Right atrium auricular region (tissue), 2 donors: Measurements from ENCODE around the gene ANKRD52. TPM values are rescaled to one million over a fixed set of nuclear protein-coding genes. Genes with fewer than 3 reads are reported as not detected.
A peak's percentile ranks its signal among the peaks of the same experiment; 100 is the strongest.

Source experiments
- DNase-seq: peaks from one replicate; pipeline ENCODE4 v3.0.0-alpha.2; 2019; ENCODE audit warnings: low spot score
- H3K27ac ChIP-seq, 2 donors: fragments of 200-600 bp; sonication (generic); 1 replicate in 1 of 2; 2 replicates in 1 of 2; pipeline ENCODE4 v1.5.1; 2016 to 2019
- H3K27me3 ChIP-seq, 2 donors: fragments of 200-600 bp; sonication (generic); one replicate each; pipeline versions ENCODE4 v1.5.1 to v1.6.0; 2017 to 2019
- H3K36me3 ChIP-seq: fragments of 200-600 bp; sonication (generic); one replicate; pipeline ENCODE4 v1.5.1; 2016
- H3K4me1 ChIP-seq, 2 donors: fragments of 200-600 bp; sonication (generic); one replicate each; pipeline versions ENCODE4 v1.5.1 to v1.6.0; 2017 to 2019
- H3K4me3 ChIP-seq, 2 donors: fragments of 200-600 bp; sonication (generic); 1 replicate in 1 of 2; 2 replicates in 1 of 2; pipeline ENCODE4 v1.5.1; 2017 to 2019; ENCODE audit warnings: mild to moderate bottlenecking in 1 of 2, moderate library complexity in 1 of 2
- H3K9me3 ChIP-seq, 2 donors: fragments of 200-600 bp; sonication (generic); one replicate each; pipeline ENCODE4 v1.5.1; 2019
- total RNA-seq, 2 donors: library from RNA; depleted of rRNA; stranded (reverse); fragments of >200 nt; gene quantifications; one replicate each; pipeline ENCODE4 v1.1.0, GENCODE V29; 2016
- TF ChIP-seq, protein P1 (sequence below), 2 donors: fragments of 200-600 bp; sonication (generic); IDR thresholded peaks; one replicate each; pipeline ENCODE4 v1.5.1; 2019; ENCODE audit warnings: antibody characterized with exemption in 2 of 2

Gene ANKRD52
- total RNA-seq, 2 donors from 2014 or later: 12.4 to 22.1 TPM

DNA sequence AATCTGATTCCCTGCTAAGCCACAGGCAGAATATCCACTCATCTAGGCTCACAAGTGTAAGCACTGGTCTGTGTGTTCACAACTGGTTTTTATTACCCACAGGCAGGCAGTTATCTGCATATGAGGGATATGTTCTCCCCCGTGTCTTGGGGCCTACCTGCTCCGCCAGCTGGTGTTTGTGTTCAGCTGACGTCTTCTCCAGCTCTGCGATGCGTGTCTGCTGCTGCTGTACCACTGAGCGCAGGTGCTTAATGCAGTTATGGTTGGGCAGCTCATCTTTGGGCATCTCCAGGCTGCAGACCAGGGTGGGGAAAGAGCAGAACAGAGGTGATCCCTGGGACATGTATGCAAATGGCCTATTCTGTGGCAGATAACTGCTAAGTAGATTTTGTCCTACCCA, 50.2 kb downstream of the ANKRD52 start:
- no peak for DNase-seq
- H3K27ac ChIP-seq: no peak overlapping the region
- H3K9me3 ChIP-seq: no peaks in the 10 kb centered on the region
- H3K27me3 ChIP-seq: no peaks in the 10 kb centered on the region
- no peak overlapping the region for H3K4me3 ChIP-seq
- H3K4me1 ChIP-seq: no peaks in the 10 kb centered on the region
- peaks cover 78% of the 10 kb centered on the region for H3K36me3 ChIP-seq
- TF ChIP-seq, protein P1, sequence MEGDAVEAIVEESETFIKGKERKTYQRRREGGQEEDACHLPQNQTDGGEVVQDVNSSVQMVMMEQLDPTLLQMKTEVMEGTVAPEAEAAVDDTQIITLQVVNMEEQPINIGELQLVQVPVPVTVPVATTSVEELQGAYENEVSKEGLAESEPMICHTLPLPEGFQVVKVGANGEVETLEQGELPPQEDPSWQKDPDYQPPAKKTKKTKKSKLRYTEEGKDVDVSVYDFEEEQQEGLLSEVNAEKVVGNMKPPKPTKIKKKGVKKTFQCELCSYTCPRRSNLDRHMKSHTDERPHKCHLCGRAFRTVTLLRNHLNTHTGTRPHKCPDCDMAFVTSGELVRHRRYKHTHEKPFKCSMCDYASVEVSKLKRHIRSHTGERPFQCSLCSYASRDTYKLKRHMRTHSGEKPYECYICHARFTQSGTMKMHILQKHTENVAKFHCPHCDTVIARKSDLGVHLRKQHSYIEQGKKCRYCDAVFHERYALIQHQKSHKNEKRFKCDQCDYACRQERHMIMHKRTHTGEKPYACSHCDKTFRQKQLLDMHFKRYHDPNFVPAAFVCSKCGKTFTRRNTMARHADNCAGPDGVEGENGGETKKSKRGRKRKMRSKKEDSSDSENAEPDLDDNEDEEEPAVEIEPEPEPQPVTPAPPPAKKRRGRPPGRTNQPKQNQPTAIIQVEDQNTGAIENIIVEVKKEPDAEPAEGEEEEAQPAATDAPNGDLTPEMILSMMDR (IDR thresholded peaks at IDR 0.05): no peak

DNA sequence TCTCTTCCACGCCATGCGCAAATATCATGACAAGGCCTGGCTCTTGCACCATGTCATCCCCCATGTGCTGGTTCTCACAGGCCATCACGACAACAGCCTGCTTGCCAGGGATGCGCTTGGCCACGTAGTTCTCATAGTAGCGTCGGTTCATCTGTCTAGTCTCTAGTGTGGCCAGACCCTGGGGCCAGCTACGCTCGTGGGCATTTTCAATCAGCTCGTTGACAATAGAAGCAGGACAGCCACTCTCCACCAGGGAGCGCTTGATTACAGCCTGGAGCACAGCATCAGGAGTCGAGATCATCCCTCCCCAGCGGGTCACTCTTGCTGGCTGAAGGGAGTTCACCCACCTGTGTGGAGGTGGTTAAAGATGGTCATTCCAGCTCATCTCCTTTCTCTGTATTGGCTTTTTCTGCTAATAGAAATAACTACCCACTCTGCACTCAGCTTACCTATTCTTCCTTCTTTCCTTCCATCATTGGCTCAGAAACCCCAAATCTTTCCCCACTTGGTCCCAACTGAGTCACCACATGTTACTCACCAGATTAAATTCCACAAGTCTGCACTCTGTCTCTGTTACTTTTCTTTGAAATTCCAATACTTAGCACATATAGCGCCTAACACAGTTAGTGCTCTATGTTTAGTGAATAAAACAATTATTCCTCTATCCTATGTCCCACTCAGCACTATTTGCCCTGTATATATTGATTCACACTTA, 51.6 kb downstream of the ANKRD52 start:
- TF ChIP-seq, protein P1 (IDR thresholded peaks at IDR 0.05): peak in 1 of 2 donors; percentile 67
- no peak overlapping the region for H3K27ac ChIP-seq
- DNase-seq: no peak

DNA sequence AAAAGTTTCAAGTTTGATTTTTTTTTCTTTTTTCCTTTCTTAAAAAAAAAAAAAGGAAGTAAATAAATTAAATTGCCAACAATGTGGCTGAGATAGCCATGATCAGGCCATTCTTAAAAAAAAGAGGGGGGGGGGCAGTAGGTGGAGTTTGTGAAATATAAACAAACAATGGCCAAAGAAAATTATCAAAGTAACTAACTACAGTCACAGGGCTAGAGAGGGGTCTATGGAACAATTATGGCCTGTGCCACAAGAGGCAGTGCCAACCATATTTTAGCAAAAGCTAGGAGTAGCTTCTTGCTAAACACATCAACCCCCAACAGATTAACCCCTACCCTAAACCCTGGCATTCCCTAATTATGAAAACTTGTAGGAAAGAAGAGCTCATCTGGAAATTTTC, 52.7 kb downstream of the ANKRD52 start:
- Histone ChIP-seq H3K27me3 (no peaks in the 10 kb centered on the region), H3K36me3 (peaks cover 52% of the 10 kb centered on the region), H3K27ac (no peak overlapping the region), H3K4me1 (no peaks in the 10 kb centered on the region), H3K4me3 (no peak overlapping the region), H3K9me3 (no peaks in the 10 kb centered on the region)
- TF ChIP-seq, protein P1 (IDR thresholded peaks at IDR 0.05): no peak
- DNase-seq: no peak

More for the DNA sequence above, 51.6 kb downstream of the ANKRD52 start:
- Histone ChIP-seq H3K27me3 (no peaks in the 10 kb centered on the region), H3K4me3 (no peak overlapping the region), H3K36me3 (peaks cover 64% of the 10 kb centered on the region), H3K4me1 (no peaks in the 10 kb centered on the region), H3K9me3 (no peaks in the 10 kb centered on the region)

DNA sequence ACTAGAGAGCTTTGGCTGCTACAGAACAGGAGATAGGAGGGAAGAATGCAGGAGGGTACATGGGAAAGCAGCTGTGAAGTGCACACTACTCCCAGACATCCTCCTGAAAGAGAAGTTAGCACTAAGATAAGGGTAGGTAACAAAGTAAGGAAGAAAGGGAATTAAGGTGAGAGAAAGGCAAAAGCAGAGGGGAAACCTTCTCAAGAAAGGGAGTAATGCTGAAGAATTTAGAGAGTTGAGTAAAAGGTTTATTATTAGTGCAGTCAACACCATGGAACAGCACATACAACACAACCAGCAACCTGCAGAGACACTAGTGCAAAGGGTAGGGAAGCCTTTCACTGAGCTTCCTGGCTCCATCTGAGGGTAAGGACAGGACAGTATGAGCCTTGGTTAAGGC, 53.9 kb downstream of the ANKRD52 start:
- DNase-seq: no peak
- H3K27me3 ChIP-seq: no peaks in the 10 kb centered on the region
- H3K4me3 ChIP-seq: no peak overlapping the region
- no peak overlapping the region for H3K27ac ChIP-seq
- H3K4me1 ChIP-seq: no peaks in the 10 kb centered on the region
- TF ChIP-seq, protein P1 (IDR thresholded peaks at IDR 0.05): no peak
- peaks cover 41% of the 10 kb centered on the region for H3K36me3 ChIP-seq
- H3K9me3 ChIP-seq: no peaks in the 10 kb centered on the region

DNA sequence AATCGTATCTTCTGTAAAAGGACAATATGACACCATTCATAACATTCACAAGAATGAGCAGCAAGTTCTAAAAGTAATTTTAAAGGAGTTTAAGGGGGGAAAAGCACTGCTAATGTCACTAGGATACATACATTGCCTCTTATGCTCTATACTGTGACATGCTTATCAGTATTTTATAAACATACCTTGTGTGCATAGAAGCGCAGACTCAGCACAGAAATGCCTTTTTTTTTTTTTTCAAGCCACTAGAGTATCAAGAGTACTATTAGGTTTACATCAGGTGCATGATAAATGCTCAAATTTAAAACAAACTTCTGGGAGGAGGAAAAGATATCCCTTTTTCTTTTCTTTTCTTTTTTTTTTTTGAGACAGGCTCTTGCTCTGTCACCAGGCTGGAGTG, 55.3 kb downstream of the ANKRD52 start:
- Histone ChIP-seq H3K36me3 (peaks cover 26% of the 10 kb centered on the region), H3K27ac (no peak overlapping the region), H3K27me3 (no peaks in the 10 kb centered on the region), H3K4me3 (no peak overlapping the region), H3K9me3 (no peaks in the 10 kb centered on the region), H3K4me1 (no peaks in the 10 kb centered on the region)
- no peak for DNase-seq
- TF ChIP-seq, protein P1 (IDR thresholded peaks at IDR 0.05): no peak

DNA sequence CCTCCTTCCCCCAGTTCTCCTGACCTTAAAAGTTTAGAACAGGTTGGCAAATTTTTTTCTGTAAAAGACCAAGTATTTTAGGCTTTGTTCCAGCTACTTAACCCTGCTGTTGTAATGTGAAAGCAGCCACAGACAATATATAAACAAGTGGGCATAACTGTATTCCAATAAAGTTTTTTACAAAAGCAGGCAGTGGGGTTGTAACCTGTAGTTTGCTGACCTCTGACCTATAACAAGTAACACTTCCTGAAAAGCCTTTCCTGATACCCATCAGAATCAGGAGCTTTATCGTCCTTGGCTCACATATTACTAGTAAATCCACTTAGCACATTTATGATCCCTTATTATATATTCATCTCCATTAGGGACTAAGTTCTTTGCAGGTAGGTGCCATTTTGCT, 55.8 kb downstream of the ANKRD52 start:
- H3K9me3 ChIP-seq: no peaks in the 10 kb centered on the region
- TF ChIP-seq, protein P1 (IDR thresholded peaks at IDR 0.05): no peak
- H3K36me3 ChIP-seq: peaks cover 22% of the 10 kb centered on the region
- H3K4me1 ChIP-seq: no peaks in the 10 kb centered on the region
- DNase-seq: no peak
- no peaks in the 10 kb centered on the region for H3K27me3 ChIP-seq
- H3K4me3 ChIP-seq: no peak overlapping the region
- H3K27ac ChIP-seq: no peak overlapping the region
